ENCODE results near the gene ULK2.

Gene ULK2

DNA sequence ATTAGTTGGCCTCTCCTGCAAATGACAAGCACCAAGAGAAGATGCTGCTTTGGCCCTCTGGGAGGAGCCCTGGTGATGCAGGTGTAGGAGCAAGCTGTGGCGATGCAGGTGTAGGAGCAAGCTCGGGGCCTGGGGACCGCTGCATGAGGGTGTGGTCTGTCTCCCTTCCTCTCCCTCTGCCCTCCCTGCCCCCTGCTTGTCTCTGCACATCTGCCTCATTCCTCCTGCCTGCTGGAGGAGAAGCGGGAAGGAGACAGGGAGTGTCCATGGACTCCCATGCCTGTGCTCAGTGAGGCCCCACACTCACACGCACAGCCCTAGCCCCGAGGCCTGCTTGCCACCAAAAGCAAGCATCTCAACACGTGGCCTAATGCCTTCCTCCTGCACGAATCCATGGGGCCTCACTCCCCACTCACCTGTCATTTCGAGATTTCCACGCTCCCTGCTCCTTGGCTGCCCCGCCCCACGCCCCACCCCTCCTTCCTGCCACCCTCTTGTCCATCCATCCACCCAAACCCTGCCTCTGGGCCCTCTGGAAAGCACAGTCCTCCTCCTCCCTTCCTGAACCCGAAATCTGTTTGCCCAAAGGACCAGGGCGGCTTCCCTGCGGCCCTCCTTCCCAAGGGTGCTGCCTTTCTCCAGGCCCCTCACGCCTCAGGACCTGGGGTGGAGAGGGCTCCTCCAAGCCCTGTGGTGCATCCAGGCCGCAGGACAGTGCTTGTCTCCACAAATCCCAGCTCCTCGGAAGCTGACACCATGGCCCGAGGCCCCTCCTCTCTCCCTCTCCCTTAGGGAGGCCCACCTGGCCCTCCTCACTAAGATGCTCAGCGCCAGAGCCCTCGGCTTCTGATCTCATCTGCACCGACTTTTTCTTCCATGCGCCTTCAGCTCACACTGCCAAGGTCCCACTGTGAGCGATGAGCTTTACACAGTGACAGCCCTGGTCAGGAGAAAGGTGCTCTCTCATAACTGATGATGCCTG lies 107.9 kb downstream of the ULK2 start:
- H3K4me1 ChIP-seq (ENCODE audit: control insufficient read depth, insufficient read depth, low read length, poor library complexity, severe bottlenecking) = peaks cover 4% of the 10 kb centered on the region
- no peaks in the 10 kb centered on the region for H3K9me3 ChIP-seq (ENCODE audit: control insufficient read depth, low read length)
- H3K27me3 ChIP-seq (replicated peaks; ENCODE audit: control insufficient read depth, insufficient read depth, low read length, poor library complexity, severe bottlenecking) = no peaks in the 10 kb centered on the region
- H3K4me3 ChIP-seq (ENCODE audit: insufficient read depth, low read depth, low read length, poor library complexity, severe bottlenecking) = no peak overlapping the region
- H3K36me3 ChIP-seq (ENCODE audit: control insufficient read depth, insufficient read depth, low read length) = no peaks in the 10 kb centered on the region
- H3K27ac ChIP-seq (ENCODE audit: insufficient read depth, low read length, poor library complexity, severe bottlenecking) = no peak overlapping the region
- no peak for DNase-seq

DNA sequence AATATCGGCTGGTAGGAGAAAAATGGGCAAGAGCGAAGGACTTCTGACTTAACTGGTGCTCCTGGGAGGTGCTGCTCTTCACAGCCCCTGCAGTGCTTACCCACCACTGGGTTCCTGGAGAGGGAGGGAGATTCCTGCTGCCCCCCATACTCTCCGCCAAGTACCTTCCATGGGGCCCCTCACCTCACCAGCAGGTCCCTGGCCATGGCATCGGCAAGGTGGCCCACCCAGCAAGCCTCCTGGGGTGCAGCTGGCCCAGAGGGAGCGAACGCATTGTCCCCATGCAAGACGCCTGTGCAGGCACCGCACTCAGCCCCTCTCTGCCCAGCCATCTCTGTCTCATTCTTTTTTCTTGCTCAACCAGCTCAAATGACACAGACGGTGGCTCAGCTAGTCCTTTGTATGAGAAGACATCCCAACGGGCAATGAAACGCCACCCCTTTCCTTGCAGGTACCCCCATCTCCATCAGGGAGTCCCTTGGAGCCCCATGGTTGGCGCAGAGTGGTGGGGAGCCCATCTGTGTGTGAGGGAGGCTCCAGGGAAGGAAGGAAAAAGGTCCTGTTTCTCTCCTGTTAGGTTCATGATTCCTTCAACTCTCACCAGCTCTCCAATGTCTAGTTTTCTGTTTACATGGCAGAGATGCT lies 110.1 kb downstream of the ULK2 start:
- Histone ChIP-seq H3K27me3 (replicated peaks; ENCODE audit: control insufficient read depth, insufficient read depth, low read length, poor library complexity, severe bottlenecking) (no peaks in the 10 kb centered on the region), H3K36me3 (ENCODE audit: control insufficient read depth, insufficient read depth, low read length) (no peaks in the 10 kb centered on the region), H3K4me1 (ENCODE audit: control insufficient read depth, insufficient read depth, low read length, poor library complexity, severe bottlenecking) (peaks cover 4% of the 10 kb centered on the region), H3K27ac (ENCODE audit: insufficient read depth, low read length, poor library complexity, severe bottlenecking) (no peak overlapping the region), H3K9me3 (ENCODE audit: control insufficient read depth, low read length) (no peaks in the 10 kb centered on the region), H3K4me3 (ENCODE audit: insufficient read depth, low read depth, low read length, poor library complexity, severe bottlenecking) (no peak overlapping the region)
- DNase-seq = no peak

DNA sequence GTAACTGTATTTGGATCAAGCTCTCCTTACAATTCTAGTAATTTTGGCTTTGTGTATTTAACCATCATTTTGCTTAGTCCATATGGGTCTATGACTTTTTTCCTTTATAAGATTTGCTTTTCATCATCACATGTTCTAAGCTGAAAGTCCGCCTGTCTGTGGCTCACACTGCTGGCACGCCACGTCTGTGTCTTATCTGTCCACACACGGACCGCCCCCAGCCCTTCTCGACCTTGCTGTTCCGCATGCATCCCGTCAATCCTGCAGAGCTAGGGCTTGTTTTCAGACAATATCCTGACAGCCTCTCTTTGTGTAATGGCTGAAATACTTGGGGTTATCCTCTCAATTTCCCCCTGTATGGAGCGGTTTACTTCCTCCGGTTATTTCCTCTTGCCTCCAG lies 111.2 kb downstream of the ULK2 start:
- Histone ChIP-seq H3K4me1 (ENCODE audit: control insufficient read depth, insufficient read depth, low read length, poor library complexity, severe bottlenecking) (no peaks in the 10 kb centered on the region), H3K27me3 (replicated peaks; ENCODE audit: control insufficient read depth, insufficient read depth, low read length, poor library complexity, severe bottlenecking) (no peaks in the 10 kb centered on the region), H3K36me3 (ENCODE audit: control insufficient read depth, insufficient read depth, low read length) (no peaks in the 10 kb centered on the region), H3K4me3 (ENCODE audit: insufficient read depth, low read depth, low read length, poor library complexity, severe bottlenecking) (no peak overlapping the region), H3K27ac (ENCODE audit: insufficient read depth, low read length, poor library complexity, severe bottlenecking) (no peak overlapping the region), H3K9me3 (ENCODE audit: control insufficient read depth, low read length) (no peaks in the 10 kb centered on the region)
- no peak for DNase-seq

DNA sequence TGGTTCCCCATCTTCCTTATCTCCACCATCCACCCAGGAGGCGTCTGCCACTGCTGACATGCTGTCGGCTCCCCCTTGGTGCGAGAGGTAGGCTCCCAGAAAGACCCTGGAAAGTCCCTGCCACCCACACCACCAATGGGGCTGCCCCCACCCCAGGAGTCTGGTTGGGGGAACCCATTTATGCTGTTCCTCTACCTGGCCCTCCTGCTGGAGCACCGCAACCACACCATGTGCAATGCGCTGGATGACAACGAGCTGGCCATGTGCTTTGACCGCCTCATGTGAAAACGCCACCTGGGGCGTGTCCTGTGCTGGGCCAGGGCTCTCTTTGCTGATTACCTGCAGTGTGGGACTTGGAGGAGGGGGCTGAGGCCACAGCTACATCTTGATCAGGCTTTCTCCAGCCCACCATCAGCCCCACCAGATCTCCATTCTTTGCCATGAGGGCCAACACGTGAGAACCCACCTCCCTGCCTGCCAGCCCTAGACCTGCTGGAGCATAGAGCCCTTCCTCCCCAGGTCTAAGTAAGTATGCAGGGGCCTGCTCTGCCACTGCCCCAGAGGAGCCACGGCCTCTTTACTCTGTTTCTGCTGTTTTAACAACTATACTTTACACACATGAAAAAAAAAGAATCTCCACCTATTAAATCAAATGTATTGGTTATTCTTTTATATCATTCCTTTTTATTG lies 111.8 kb downstream of the ULK2 start:
- Histone ChIP-seq H3K27ac (ENCODE audit: insufficient read depth, low read length, poor library complexity, severe bottlenecking) (no peak overlapping the region), H3K36me3 (ENCODE audit: control insufficient read depth, insufficient read depth, low read length) (no peaks in the 10 kb centered on the region), H3K4me3 (ENCODE audit: insufficient read depth, low read depth, low read length, poor library complexity, severe bottlenecking) (no peak overlapping the region), H3K4me1 (ENCODE audit: control insufficient read depth, insufficient read depth, low read length, poor library complexity, severe bottlenecking) (no peaks in the 10 kb centered on the region), H3K27me3 (replicated peaks; ENCODE audit: control insufficient read depth, insufficient read depth, low read length, poor library complexity, severe bottlenecking) (no peaks in the 10 kb centered on the region), H3K9me3 (ENCODE audit: control insufficient read depth, low read length) (no peaks in the 10 kb centered on the region)
- DNase-seq = no peak

DNA sequence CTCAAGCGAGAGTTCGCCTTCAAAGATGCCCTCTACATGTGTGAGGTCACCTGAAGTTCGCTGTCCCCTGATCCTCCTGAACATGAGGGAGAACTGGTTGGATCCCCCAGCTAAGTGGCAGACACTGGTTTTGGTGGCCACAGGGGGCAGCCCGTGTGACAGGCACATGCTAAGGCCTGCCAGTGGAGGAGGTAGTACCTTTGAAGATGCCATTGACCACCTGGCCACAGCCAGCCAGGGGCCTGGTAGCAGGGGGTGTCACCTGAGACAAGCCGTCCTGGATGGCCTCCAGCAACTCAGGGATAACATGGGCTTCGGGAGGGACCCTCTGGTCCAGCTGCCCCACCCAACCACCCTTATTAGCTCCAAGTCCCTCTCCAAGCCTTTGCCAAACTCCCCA lies 112.3 kb downstream of the ULK2 start:
- H3K27me3 ChIP-seq (replicated peaks; ENCODE audit: control insufficient read depth, insufficient read depth, low read length, poor library complexity, severe bottlenecking) = no peaks in the 10 kb centered on the region
- no peaks in the 10 kb centered on the region for H3K36me3 ChIP-seq (ENCODE audit: control insufficient read depth, insufficient read depth, low read length)
- no peak overlapping the region for H3K4me3 ChIP-seq (ENCODE audit: insufficient read depth, low read depth, low read length, poor library complexity, severe bottlenecking)
- no peak for DNase-seq
- H3K27ac ChIP-seq (ENCODE audit: insufficient read depth, low read length, poor library complexity, severe bottlenecking) = no peak overlapping the region
- no peaks in the 10 kb centered on the region for H3K4me1 ChIP-seq (ENCODE audit: control insufficient read depth, insufficient read depth, low read length, poor library complexity, severe bottlenecking)
- H3K9me3 ChIP-seq (ENCODE audit: control insufficient read depth, low read length) = no peaks in the 10 kb centered on the region

DNA sequence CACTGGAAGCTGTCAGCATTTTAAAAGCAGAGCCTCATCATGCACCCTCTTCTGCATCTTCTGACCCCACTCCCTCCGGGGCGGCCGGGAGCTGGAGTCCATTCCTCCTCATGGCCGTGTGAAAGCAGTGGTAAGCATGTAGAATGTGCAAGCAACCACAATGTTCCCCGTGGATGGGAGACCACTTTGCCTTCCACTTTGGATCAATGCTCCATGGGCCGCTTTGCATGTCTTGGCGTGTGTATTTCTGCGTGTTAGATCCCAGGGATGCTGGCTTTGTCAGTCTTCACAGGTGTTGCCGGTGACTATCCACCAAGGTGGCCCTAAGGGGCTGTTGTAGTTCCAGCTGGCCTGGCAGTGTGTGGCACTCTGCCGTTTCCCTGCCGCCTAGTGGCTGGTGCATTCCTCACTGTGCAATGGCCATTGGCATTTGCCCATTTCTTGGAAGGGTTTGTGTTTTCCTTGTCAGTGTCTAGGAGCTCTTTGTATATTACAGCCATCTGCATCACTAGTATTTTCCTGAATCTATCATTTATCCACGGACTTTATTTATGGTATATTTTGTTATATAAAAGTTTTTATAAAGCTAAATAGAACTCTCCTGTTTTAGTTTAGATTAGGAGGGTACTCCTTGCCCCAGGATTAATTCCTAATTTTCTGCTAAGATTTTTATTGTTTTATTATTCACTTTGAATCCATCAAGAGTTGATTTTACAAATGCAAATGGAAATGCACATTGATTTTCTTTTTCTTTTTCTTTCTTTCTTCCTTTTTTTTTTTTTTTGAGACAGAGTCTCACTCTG lies 113.9 kb downstream of the ULK2 start:
- no peak overlapping the region for H3K4me3 ChIP-seq (ENCODE audit: insufficient read depth, low read depth, low read length, poor library complexity, severe bottlenecking)

DNA sequence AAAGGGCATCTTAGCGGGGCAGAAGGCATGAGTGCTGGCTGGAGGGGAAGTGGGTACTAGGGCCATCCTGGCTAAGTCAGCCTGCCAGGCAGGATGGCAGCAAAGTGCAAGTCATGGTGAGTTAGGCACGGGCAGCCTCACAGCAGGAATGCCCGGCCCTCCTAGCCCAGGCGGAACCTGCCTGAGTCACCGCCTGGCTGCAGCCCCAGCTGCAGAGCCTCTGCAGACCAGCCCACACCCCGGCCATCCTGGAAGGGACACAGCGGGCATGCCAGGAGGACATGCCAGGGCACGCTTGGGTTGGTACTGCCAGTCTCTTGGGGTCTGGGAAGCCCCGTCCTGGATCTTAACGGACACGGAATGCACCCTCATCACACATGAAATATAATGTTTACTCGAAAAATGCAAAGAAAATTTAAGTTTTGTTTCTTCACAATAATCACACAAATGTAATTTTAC lies 114.7 kb downstream of the ULK2 start:
- Histone ChIP-seq H3K27me3 (replicated peaks; ENCODE audit: control insufficient read depth, insufficient read depth, low read length, poor library complexity, severe bottlenecking) (no peaks in the 10 kb centered on the region), H3K27ac (ENCODE audit: insufficient read depth, low read length, poor library complexity, severe bottlenecking) (no peak overlapping the region), H3K36me3 (ENCODE audit: control insufficient read depth, insufficient read depth, low read length) (no peaks in the 10 kb centered on the region), H3K4me1 (ENCODE audit: control insufficient read depth, insufficient read depth, low read length, poor library complexity, severe bottlenecking) (no peaks in the 10 kb centered on the region), H3K4me3 (ENCODE audit: insufficient read depth, low read depth, low read length, poor library complexity, severe bottlenecking) (no peak overlapping the region), H3K9me3 (ENCODE audit: control insufficient read depth, low read length) (no peaks in the 10 kb centered on the region)
- no peak for DNase-seq

More for the DNA sequence above, 113.9 kb downstream of the ULK2 start:
- no peaks in the 10 kb centered on the region for H3K4me1 ChIP-seq (ENCODE audit: control insufficient read depth, insufficient read depth, low read length, poor library complexity, severe bottlenecking)
- no peak overlapping the region for H3K27ac ChIP-seq (ENCODE audit: insufficient read depth, low read length, poor library complexity, severe bottlenecking)
- no peak for DNase-seq
- H3K27me3 ChIP-seq (replicated peaks; ENCODE audit: control insufficient read depth, insufficient read depth, low read length, poor library complexity, severe bottlenecking) = no peaks in the 10 kb centered on the region
- H3K9me3 ChIP-seq (ENCODE audit: control insufficient read depth, low read length) = no peaks in the 10 kb centered on the region
- H3K36me3 ChIP-seq (ENCODE audit: control insufficient read depth, insufficient read depth, low read length) = no peaks in the 10 kb centered on the region

DNA sequence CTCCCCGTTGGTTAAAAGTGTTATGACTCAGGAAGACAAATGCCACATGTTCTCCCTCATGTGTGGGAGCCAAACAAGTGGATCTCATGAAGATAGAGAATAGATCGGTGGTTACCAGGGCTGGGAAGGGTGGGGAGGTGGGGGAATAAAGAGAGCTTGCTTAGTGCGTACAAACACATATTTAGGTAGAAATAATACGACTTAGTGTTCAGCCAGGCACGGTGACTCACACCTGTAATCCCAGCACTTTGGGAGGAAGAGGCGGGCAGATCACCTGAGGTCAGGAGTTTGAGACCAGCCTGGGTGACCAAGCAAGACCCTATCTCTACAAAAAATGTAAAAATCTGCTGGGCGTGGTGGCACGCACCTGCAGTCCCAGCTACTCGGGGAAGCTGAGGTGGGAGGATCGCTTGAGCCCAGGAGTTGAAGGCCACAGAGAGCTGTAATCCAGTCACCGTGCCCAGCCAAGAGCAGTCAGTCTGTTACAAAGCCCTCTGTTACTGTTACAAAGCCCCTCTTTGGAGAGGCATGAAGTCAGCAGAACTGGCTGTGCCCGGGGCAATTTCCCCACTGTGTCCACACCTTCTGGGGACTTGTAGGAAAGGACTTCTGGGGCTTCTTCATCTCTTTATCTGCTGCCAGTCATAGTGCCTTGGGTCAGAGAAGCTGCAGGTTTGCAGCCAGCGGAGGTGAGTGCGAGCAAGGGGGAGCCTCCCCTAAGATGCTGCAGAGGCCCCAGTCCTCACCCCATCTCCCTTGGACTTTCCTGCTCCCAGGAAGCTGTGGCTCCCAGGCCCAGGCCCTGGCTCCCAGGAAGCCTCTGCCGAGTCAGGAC lies 115.3 kb downstream of the ULK2 start:
- DNase-seq = no peak
- Histone ChIP-seq H3K4me3 (ENCODE audit: insufficient read depth, low read depth, low read length, poor library complexity, severe bottlenecking) (no peak overlapping the region), H3K27ac (ENCODE audit: insufficient read depth, low read length, poor library complexity, severe bottlenecking) (no peak overlapping the region), H3K4me1 (ENCODE audit: control insufficient read depth, insufficient read depth, low read length, poor library complexity, severe bottlenecking) (no peaks in the 10 kb centered on the region), H3K9me3 (ENCODE audit: control insufficient read depth, low read length) (no peaks in the 10 kb centered on the region), H3K36me3 (ENCODE audit: control insufficient read depth, insufficient read depth, low read length) (no peaks in the 10 kb centered on the region), H3K27me3 (replicated peaks; ENCODE audit: control insufficient read depth, insufficient read depth, low read length, poor library complexity, severe bottlenecking) (no peaks in the 10 kb centered on the region)

DNA sequence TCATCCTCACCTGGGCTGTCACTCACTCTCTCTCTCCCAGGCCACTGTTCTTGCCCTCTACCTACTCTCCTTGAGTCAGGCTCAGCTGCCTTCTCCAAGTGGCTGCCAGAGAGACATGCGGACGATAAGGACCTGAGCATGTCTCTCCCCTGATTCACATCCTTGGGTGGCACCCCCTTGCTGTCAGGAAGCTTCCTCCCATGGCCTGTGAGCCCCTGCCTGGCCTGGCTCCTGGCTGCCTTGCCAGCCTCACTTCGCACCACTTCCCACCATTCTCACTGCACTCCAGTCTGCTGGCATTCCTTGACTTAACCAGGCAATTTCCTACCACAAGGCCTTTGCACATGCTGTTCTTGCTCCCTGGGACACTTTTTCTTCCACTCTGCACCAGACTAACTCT lies 116.9 kb downstream of the ULK2 start:
- Histone ChIP-seq H3K36me3 (ENCODE audit: control insufficient read depth, insufficient read depth, low read length) (no peaks in the 10 kb centered on the region), H3K27ac (ENCODE audit: insufficient read depth, low read length, poor library complexity, severe bottlenecking) (no peak overlapping the region), H3K4me3 (ENCODE audit: insufficient read depth, low read depth, low read length, poor library complexity, severe bottlenecking) (no peak overlapping the region), H3K9me3 (ENCODE audit: control insufficient read depth, low read length) (no peaks in the 10 kb centered on the region), H3K4me1 (ENCODE audit: control insufficient read depth, insufficient read depth, low read length, poor library complexity, severe bottlenecking) (no peaks in the 10 kb centered on the region), H3K27me3 (replicated peaks; ENCODE audit: control insufficient read depth, insufficient read depth, low read length, poor library complexity, severe bottlenecking) (no peaks in the 10 kb centered on the region)
- no peak for DNase-seq
